Esophagus muscularis mucosa (tissue), 4 donors: Measurements from ENCODE around the gene ANTKMT. TPM values are rescaled to one million over a fixed set of nuclear protein-coding genes. Genes with fewer than 3 reads are reported as not detected.

Experiments used
- DNase-seq: peaks from one replicate; pipeline ENCODE4 v3.0.0-alpha.2; 2017; ENCODE audit errors: extremely low spot score
- H3K27ac ChIP-seq, 4 donors: fragments of 200-600 bp; sonication (generic); replicated peaks in 1 of 4; 1 replicate in 3 of 4; 2 replicates in 1 of 4; pipeline ENCODE4 v1.5.1; 2016 to 2019; ENCODE audit warnings: mild to moderate bottlenecking in 1 of 4
- H3K27me3 ChIP-seq, 4 donors: fragments of 200-600 bp; sonication (generic); one replicate each; pipeline versions ENCODE4 v1.5.1 to v1.6.0; 2016 to 2019
- H3K36me3 ChIP-seq, 4 donors: fragments of 200-600 bp; sonication (generic); one replicate each; pipeline ENCODE4 v1.5.1; 2016 to 2019
- H3K4me1 ChIP-seq, 4 donors: fragments of 200-600 bp; sonication (generic); one replicate each; pipeline ENCODE4 v1.5.1; 2016 to 2019
- H3K4me3 ChIP-seq, 4 donors: fragments of 200-600 bp; sonication (generic); 1 replicate in 2 of 4; 2 replicates in 2 of 4; pipeline ENCODE4 v1.5.1; 2016 to 2019; ENCODE audit warnings: mild to moderate bottlenecking in 4 of 4, moderate library complexity in 1 of 4
- H3K9me3 ChIP-seq, 4 donors: fragments of 200-600 bp; sonication (generic); 1 replicate in 3 of 4; 2 replicates in 1 of 4; pipeline ENCODE4 v1.5.1; 2016 to 2019
- EP300 ChIP-seq: sonication (generic); formaldehyde crosslinking; IDR thresholded peaks from one replicate; pipeline ENCODE4 v1.6.1; 2017; ENCODE audit warnings: antibody characterized with exemption
- POLR2A ChIP-seq: fragments of 450-650 bp; IDR thresholded peaks from one replicate; pipeline ENCODE4 v1.6.1; 2017; ENCODE audit warnings: antibody characterized with exemption, moderate library complexity, mild to moderate bottlenecking, low read depth
- POLR2AphosphoS5 ChIP-seq, 2 donors: sonication (generic); formaldehyde crosslinking; IDR thresholded peaks; one replicate each; pipeline ENCODE4 v1.6.1; 2017; ENCODE audit warnings: antibody characterized with exemption in 2 of 2
- WGBS: methylation state at CpG from one replicate; pipeline ENCODE4 v1.1.5; 2018; 5-methylcytosine and 5-hydroxymethylcytosine counted together
- intact Hi-C: fragments of 100-400 bp; cut with DNase I; formaldehyde crosslinking; loops from one replicate; pipeline ENCODE4 v1.15.1; 2023
- total RNA-seq, 4 donors: library from RNA; depleted of rRNA; stranded (reverse); fragments of >200 nt; gene quantifications; one replicate each; pipeline versions ENCODE4 v1.1.0 to v1.2.1, GENCODE V29; 2016
- TF ChIP-seq, protein P1 (sequence below), 3 experiments: fragments of 200-600 bp in 2 of 3; fragments of 450-650 bp in 1 of 3; sonication (generic) in 2 of 3; IDR thresholded peaks; one replicate each; pipeline ENCODE4 v1.5.1; 2017 to 2019; ENCODE audit warnings: antibody characterized with exemption in 3 of 3, mild to moderate bottlenecking in 2 of 3, moderate library complexity in 1 of 3

The ANTKMT gene
- total RNA-seq, 4 donors from 2014 or later = 26.5 to 48.6 (median 40.3) TPM

DNA sequence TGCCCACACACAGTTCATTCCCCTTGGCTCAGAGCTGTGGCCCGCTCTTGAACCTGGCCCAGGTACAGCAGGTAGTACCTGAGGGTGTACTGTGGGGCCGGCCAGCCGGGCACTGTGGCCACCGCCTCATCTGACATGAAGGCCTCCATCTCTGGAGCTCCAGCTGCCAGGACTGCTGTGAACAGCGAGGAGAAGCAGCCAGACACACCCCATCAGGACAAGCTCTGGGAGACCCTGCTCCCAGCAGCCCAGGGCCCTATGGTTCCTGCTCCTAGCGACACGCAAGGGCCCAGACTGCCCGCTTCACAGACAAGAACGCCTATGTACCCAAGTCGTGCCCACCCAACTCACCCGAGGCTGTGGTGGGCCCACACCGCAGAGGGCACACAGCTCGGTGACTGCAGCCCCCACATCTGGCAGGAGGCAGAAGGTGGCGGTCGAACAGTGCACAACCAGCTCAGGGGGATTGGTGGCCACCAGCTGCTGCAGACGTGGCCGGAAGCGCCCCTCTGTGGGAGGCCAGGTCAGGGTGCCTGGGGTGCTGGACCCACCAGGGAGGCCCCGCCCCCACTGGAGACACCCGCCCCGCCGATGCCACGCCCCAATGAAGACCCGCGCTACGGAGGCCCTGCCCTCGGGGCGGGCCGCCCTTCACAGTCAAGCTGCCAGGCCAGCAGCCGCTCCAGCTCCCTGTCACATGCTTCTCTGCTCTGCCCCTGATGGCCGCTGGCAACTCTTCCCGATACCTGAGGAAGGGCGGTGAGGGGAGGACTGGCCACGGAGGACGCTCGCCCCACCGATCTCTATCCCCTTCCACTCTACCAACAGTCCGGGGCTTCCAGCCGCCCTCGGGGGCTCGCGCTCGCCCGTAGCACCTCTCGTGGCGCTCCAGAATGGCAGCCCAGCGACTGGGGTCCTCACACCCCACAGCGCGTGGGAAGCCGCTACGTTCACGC lies 41.8 kb upstream of the ANTKMT start:
- Histone ChIP-seq H3K4me1 (peaks cover 49 to 70% (median 63%) of the 10 kb centered on the region in 4 donors), H3K27ac (peak overlapping the region; percentile 93 to 98 (median 96)), H3K4me3 (peak overlapping the region; percentile 81 to 98 (median 96)), H3K36me3 (peaks cover 16 to 23% (median 23%) of the 10 kb centered on the region in 4 donors), H3K27me3 (peaks cover 0 to 5% (median 0%) of the 10 kb centered on the region in 4 donors), H3K9me3 (no peaks in the 10 kb centered on the region)
- DNase-seq = no peak
- 4% methylated on average over 17 of the region's 52 CpGs for WGBS
- TF ChIP-seq, protein P1, sequence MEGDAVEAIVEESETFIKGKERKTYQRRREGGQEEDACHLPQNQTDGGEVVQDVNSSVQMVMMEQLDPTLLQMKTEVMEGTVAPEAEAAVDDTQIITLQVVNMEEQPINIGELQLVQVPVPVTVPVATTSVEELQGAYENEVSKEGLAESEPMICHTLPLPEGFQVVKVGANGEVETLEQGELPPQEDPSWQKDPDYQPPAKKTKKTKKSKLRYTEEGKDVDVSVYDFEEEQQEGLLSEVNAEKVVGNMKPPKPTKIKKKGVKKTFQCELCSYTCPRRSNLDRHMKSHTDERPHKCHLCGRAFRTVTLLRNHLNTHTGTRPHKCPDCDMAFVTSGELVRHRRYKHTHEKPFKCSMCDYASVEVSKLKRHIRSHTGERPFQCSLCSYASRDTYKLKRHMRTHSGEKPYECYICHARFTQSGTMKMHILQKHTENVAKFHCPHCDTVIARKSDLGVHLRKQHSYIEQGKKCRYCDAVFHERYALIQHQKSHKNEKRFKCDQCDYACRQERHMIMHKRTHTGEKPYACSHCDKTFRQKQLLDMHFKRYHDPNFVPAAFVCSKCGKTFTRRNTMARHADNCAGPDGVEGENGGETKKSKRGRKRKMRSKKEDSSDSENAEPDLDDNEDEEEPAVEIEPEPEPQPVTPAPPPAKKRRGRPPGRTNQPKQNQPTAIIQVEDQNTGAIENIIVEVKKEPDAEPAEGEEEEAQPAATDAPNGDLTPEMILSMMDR (IDR thresholded peaks at IDR 0.05) = no peak
- peak in 1 of 2 donors; percentile 25 for TF ChIP-seq POLR2AphosphoS5 (IDR thresholded peaks at IDR 0.05)
- no peak for TF ChIP-seq EP300
- no peak for TF ChIP-seq POLR2A
- intact Hi-C loops = no loop called here

DNA sequence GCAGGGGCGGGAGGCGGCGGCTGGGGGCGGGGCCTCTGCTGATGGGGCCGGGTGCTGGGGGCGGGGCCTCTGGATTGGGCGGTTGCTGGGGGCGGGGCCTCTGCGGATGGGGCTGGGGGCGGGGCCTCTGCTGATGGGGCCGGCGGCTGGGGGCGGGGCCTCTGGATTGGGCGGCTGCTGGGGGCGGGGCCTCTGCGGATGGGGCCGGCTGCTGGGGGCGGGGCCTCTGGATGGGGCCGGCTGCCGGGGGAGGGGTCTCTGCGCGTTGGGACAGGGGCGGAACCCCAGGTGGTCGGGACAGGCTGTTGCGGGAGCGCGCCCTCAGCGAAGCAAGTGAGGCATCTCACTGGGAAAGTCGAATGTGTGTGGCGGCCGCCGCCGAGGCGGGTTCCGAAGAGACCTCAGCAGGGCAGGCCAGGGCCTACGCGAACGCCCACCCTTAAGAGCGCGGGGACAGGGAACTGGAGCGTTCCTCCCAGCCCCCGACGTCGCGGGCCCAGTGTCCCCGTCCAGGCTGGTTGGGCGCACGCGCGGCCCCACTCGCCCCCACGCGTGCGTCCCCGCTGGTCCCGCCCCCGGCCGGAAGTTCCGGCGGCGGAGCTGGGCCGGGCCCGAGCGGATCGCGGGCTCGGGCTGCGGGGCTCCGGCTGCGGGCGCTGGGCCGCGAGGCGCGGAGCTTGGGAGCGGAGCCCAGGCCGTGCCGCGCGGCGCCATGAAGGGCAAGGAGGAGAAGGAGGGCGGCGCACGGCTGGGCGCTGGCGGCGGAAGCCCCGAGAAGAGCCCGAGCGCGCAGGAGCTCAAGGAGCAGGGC lies 40.9 kb upstream of the ANTKMT start, which contains the start of gene STUB1:
TSS of gene STUB1 (plus strand) at position 597 of the 811 bp plus-strand sequence. CDS start at position 713, 116 bp downstream.
- intact Hi-C loops = no loop called here
- Histone ChIP-seq H3K27ac (peak within 1 kb of the TSS; percentile 93 to 98 (median 96)), H3K27me3 (peaks cover 0 to 5% (median 0%) of the 10 kb centered on the region in 4 donors), H3K4me3 (peak within 1 kb of the TSS; percentile 81 to 98 (median 96)), H3K36me3 (peaks cover 16 to 23% (median 22%) of the 10 kb centered on the region in 4 donors), H3K9me3 (no peaks in the 10 kb centered on the region), H3K4me1 (peaks cover 53 to 68% (median 66%) of the 10 kb centered on the region in 4 donors)
- peak; percentile 98 for DNase-seq
- 0% methylated on average over 7 of the region's 91 CpGs for WGBS
- TF ChIP-seq EP300 (no peak), POLR2A (no peak), POLR2AphosphoS5 (IDR thresholded peaks at IDR 0.05) (peak; percentile 68 to 71)
- TF ChIP-seq, protein P1 (IDR thresholded peaks at IDR 0.05) = peak in 1 of 3 experiments; percentile 19

DNA sequence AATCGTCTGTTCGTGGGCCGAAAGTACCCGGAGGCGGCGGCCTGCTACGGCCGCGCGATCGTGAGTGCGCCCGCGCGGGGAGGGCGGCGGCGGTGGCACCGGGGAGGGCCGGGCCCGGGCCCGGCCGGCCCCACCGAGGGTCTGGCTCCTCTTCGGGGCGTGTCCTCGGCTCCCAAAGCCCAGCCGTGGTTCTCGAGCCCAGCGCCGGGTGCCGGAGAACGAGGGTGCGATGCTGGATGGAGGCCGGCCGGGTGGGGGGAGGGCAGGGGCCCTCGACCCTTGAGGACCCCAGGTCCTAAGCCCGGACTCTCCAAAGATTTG lies 40.4 kb upstream of the ANTKMT start:
- Histone ChIP-seq H3K27ac (peak overlapping the region; percentile 93 to 98 (median 96)), H3K4me3 (peak overlapping the region; percentile 81 to 98 (median 96)), H3K27me3 (peaks cover 0 to 5% (median 0%) of the 10 kb centered on the region in 4 donors), H3K36me3 (peaks cover 16 to 27% (median 24%) of the 10 kb centered on the region in 4 donors), H3K9me3 (no peaks in the 10 kb centered on the region), H3K4me1 (peaks cover 55 to 68% (median 66%) of the 10 kb centered on the region in 4 donors)
- WGBS = no CpG with 5 or more reads among the region's 38 CpGs
- no peak for DNase-seq
- intact Hi-C loops = no loop called here
- TF ChIP-seq POLR2AphosphoS5 (IDR thresholded peaks at IDR 0.05) (no peak), EP300 (no peak), POLR2A (no peak)
- TF ChIP-seq, protein P1 (IDR thresholded peaks at IDR 0.05) = no peak

DNA sequence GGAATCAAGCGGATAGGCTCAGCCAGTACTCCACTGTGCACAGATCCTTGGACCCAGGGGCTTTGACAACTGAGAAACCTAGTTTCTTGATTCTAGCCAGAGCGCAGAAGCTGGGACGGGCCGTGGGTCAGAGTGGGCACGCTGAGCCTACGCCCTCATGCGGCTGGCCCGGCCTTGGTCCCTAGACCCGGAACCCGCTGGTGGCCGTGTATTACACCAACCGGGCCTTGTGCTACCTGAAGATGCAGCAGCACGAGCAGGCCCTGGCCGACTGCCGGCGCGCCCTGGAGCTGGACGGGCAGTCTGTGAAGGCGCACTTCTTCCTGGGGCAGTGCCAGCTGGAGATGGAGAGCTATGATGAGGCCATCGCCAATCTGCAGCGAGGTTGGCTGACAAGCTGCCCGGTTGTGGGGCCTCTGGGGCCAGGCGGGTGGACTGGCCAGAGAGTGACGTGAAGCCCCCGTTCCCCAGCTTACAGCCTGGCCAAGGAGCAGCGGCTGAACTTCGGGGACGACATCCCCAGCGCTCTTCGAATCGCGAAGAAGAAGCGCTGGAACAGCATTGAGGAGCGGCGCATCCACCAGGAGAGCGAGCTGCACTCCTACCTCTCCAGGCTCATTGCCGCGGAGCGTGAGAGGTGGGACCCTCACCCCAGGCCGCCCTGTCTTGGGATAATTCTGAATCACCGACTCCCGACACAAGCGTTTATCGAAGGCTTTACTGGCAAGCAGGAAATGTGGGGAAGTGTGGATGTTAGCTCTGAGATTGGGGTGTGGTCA lies 39.8 kb upstream of the ANTKMT start:
- Histone ChIP-seq H3K4me3 (peak overlapping the region; percentile 81 to 98 (median 96)), H3K4me1 (peaks cover 55 to 68% (median 66%) of the 10 kb centered on the region in 4 donors), H3K27ac (peak overlapping the region; percentile 93 to 98 (median 96)), H3K27me3 (peaks cover 0 to 1% (median 0%) of the 10 kb centered on the region in 4 donors), H3K36me3 (peaks cover 16 to 33% (median 24%) of the 10 kb centered on the region in 4 donors), H3K9me3 (no peaks in the 10 kb centered on the region)
- no peak for TF ChIP-seq POLR2A
- no peak for TF ChIP-seq EP300
- no peak for TF ChIP-seq POLR2AphosphoS5 (IDR thresholded peaks at IDR 0.05)
- TF ChIP-seq, protein P1 (IDR thresholded peaks at IDR 0.05) = no peak
- 64% methylated on average over 16 of the region's 44 CpGs for WGBS
- DNase-seq = no peak
- intact Hi-C loops = no loop called here
